CD4-positive, alpha-beta T cell (primary cell): ENCODE data around the gene PPM1H. TPM values are rescaled to one million over a fixed set of nuclear protein-coding genes. Genes with fewer than 3 reads are reported as not detected.

ENCODE experiments used
- ATAC-seq: fragments of 200-7000 bp; cut with Tn5 transposase; one replicate; pipeline ENCODE4 v1.10.0; 2022; ENCODE audit warnings: mild to moderate bottlenecking; ENCODE audit not compliant: poor library complexity
- CTCF ChIA-PET: fragments of 350-600 bp; sonication (Branson Sonifier 250); formaldehyde crosslinking; loops from one replicate; lab custom pipeline; 2021; ENCODE audit warnings: antibody characterized with exemption, inconsistent platforms; lab: Charles Lee
- POLR2A ChIA-PET: fragments of 350-600 bp; sonication (Branson Sonifier 250); formaldehyde crosslinking; loops from one replicate; lab custom pipeline; 2021; ENCODE audit warnings: antibody characterized with exemption, inconsistent platforms; lab: Charles Lee
- DNase-seq, 14 experiments: peaks; one replicate each; pipeline ENCODE4 v3.0.0-alpha.2; 2013 to 2020; ENCODE audit warnings: mixed read lengths in 2 of 14
- H3K27ac ChIP-seq, 2 donors: one replicate each; pipeline versions ENCODE4 v1.5.1 to v1.7.0; 2013; ENCODE audit warnings: low read length in 2 of 2, low read depth in 1 of 2, mild to moderate bottlenecking in 1 of 2
- H3K27me3 ChIP-seq, 2 experiments: 1 replicate in 1 of 2; 2 replicates in 1 of 2; pipeline versions ENCODE4 v1.6.1 to v1.7.0; 2013; ENCODE audit warnings: low read length in 2 of 2, control low read depth in 1 of 2, mild to moderate bottlenecking in 1 of 2, moderate library complexity in 1 of 2; ENCODE audit not compliant: insufficient read depth in 2 of 2, control insufficient read depth in 1 of 2
- H3K36me3 ChIP-seq: one replicate; pipeline ENCODE4 v1.6.1; 2013; ENCODE audit warnings: low read length, control low read depth; ENCODE audit not compliant: insufficient read depth
- H3K4me1 ChIP-seq: one replicate; pipeline ENCODE4 v1.6.1; 2013; ENCODE audit warnings: low read length, control low read depth; ENCODE audit not compliant: insufficient read depth
- H3K4me3 ChIP-seq: one replicate; pipeline ENCODE4 v1.5.1; 2013; ENCODE audit warnings: mild to moderate bottlenecking, low read length, moderate library complexity
- H3K9me3 ChIP-seq, 2 experiments: 1 replicate in 1 of 2; 2 replicates in 1 of 2; pipeline versions ENCODE4 v1.6.1 to v1.7.0; 2013; ENCODE audit warnings: low read length in 2 of 2, mild to moderate bottlenecking in 2 of 2, control low read depth in 1 of 2, moderate library complexity in 1 of 2; ENCODE audit not compliant: control insufficient read depth in 1 of 2, insufficient read depth in 1 of 2
- H3K27ac Mint-ChIP-seq: one replicate; pipeline ENCODE4 v1.8.0; 2020; ENCODE audit warnings: mixed read lengths
- H3K27me3 Mint-ChIP-seq: one replicate; pipeline ENCODE4 v1.8.0; 2021; ENCODE audit warnings: mixed read lengths
- H3K36me3 Mint-ChIP-seq: one replicate; pipeline ENCODE4 v1.8.0; 2021; ENCODE audit warnings: low read depth, mixed read lengths
- H3K4me1 Mint-ChIP-seq: one replicate; pipeline ENCODE4 v1.8.0; 2021; ENCODE audit warnings: low read depth, mixed read lengths
- H3K4me3 Mint-ChIP-seq: one replicate; pipeline ENCODE4 v1.8.0; 2020; ENCODE audit warnings: mild to moderate bottlenecking, mixed read lengths
- H3K9me3 Mint-ChIP-seq: one replicate; pipeline ENCODE4 v1.8.0; 2020; ENCODE audit warnings: mixed read lengths
- intact Hi-C, 2 experiments: fragments of 100-400 bp; cut with DNase I in 1 of 2; cut with micrococcal nuclease in 1 of 2; formaldehyde crosslinking; loops; one replicate each; pipeline versions ENCODE4 v1.15.1 to v1.9.0; 2023 to 2025; cut with DNase I, micrococcal nuclease
- total RNA-seq, 174 experiments: library from RNA in 2 of 174; stranded (reverse) in 2 of 174; gene quantifications; one replicate each; pipeline ENCODE4 v1.2.3 and lab custom pipeline; 2021 to 2026
- TF ChIP-seq, protein P1 (sequence below): fragments of 200-600 bp; IDR thresholded peaks from one replicate; pipeline ENCODE4 v1.8.0; 2022; ENCODE audit warnings: antibody characterized with exemption, mild to moderate bottlenecking

Gene PPM1H
- total RNA-seq, 2 experiments from 2014 or later: not detected

DNA sequence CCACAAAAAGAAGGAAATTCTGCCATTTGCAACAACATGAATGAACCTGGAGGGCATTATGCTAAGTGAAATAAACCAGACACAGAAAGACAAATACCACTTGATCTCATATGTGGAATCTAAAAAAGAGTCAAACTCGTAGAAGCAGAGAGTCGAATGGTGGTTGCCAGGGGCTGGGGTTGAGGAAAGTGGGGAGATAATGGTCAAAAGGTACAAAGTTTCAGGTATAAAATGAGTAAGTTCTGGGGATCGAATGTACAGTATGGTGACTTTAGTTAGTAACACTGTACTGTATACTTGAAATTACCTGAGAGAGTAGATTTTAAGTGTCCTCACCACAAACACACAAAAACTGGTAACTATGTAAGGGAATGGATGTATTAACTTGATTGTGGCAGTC is 129.4 kb downstream of the PPM1H start:
- POLR2A ChIA-PET: no interaction called here
- no peaks in the 10 kb centered on the region for H3K4me1 ChIP-seq
- Mint-ChIP-seq H3K4me1 (no peaks in the 10 kb centered on the region), H3K27ac (no peak overlapping the region), H3K4me3 (no peak overlapping the region), H3K36me3 (no peaks in the 10 kb centered on the region), H3K9me3 (no peaks in the 10 kb centered on the region), H3K27me3 (no peaks in the 10 kb centered on the region)
- no peak overlapping the region for H3K27ac ChIP-seq
- CTCF ChIA-PET: no interaction called here
- no peak for DNase-seq
- intact Hi-C loops: no loop called here
- no peaks in the 10 kb centered on the region for H3K9me3 ChIP-seq
- no peak for ATAC-seq
- H3K4me3 ChIP-seq: no peak overlapping the region
- H3K27me3 ChIP-seq: no peaks in the 10 kb centered on the region
- TF ChIP-seq, protein P1, sequence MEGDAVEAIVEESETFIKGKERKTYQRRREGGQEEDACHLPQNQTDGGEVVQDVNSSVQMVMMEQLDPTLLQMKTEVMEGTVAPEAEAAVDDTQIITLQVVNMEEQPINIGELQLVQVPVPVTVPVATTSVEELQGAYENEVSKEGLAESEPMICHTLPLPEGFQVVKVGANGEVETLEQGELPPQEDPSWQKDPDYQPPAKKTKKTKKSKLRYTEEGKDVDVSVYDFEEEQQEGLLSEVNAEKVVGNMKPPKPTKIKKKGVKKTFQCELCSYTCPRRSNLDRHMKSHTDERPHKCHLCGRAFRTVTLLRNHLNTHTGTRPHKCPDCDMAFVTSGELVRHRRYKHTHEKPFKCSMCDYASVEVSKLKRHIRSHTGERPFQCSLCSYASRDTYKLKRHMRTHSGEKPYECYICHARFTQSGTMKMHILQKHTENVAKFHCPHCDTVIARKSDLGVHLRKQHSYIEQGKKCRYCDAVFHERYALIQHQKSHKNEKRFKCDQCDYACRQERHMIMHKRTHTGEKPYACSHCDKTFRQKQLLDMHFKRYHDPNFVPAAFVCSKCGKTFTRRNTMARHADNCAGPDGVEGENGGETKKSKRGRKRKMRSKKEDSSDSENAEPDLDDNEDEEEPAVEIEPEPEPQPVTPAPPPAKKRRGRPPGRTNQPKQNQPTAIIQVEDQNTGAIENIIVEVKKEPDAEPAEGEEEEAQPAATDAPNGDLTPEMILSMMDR: no peak
- no peaks in the 10 kb centered on the region for H3K36me3 ChIP-seq

GRCh38 chr12:62803756-62804155 is 131.2 kb downstream of the PPM1H start:
- no peaks in the 10 kb centered on the region for H3K4me1 Mint-ChIP-seq
- Histone ChIP-seq H3K4me1 (no peaks in the 10 kb centered on the region), H3K27ac (no peak overlapping the region), H3K27me3 (no peaks in the 10 kb centered on the region), H3K9me3 (no peaks in the 10 kb centered on the region), H3K4me3 (no peak overlapping the region), H3K36me3 (no peaks in the 10 kb centered on the region)
- DNase-seq (no peak), ATAC-seq (no peak)
- no peak overlapping the region for H3K4me3 Mint-ChIP-seq
- no peaks in the 10 kb centered on the region for H3K36me3 Mint-ChIP-seq
- H3K27ac Mint-ChIP-seq: no peak overlapping the region
- ChIA-PET POLR2A (no interaction called here), CTCF (interaction anchor here (1.2 kb wide), 1 partner anchor 9 kb away, joined by 3 read pairs; no protein-coding TSS in a partner anchor)
- H3K27me3 Mint-ChIP-seq: no peaks in the 10 kb centered on the region
- no peaks in the 10 kb centered on the region for H3K9me3 Mint-ChIP-seq
- intact Hi-C loops: no loop called here
- TF ChIP-seq, protein P1: no peak

- H3K36me3 ChIP-seq: no peaks in the 10 kb centered on the region
- Mint-ChIP-seq H3K27ac (no peak overlapping the region), H3K36me3 (no peaks in the 10 kb centered on the region), H3K9me3 (no peaks in the 10 kb centered on the region), H3K27me3 (no peaks in the 10 kb centered on the region), H3K4me1 (no peaks in the 10 kb centered on the region), H3K4me3 (no peak overlapping the region)
- H3K9me3 ChIP-seq: no peaks in the 10 kb centered on the region
- H3K27me3 ChIP-seq: no peaks in the 10 kb centered on the region
- ATAC-seq (no peak), DNase-seq (no peak)
- POLR2A ChIA-PET: no interaction called here
- no peak overlapping the region for H3K4me3 ChIP-seq
- CTCF ChIA-PET: no interaction called here
- intact Hi-C loops: no loop called here
- H3K4me1 ChIP-seq: no peaks in the 10 kb centered on the region
- TF ChIP-seq, protein P1: no peak
- no peak overlapping the region for H3K27ac ChIP-seq
Observed at GRCh38 chr12:62802984-62803383, 132.0 kb downstream of the PPM1H start.
